Hematopoietic multipotent progenitor cell treated with erythropoietin and hydrocortisone succinate and interleukin-3 and kit ligand, for 15 days (in vitro differentiated cells): ENCODE data around the gene MTHFS.

Source experiments
- DNase-seq: peaks from one replicate; pipeline ENCODE4 v3.0.0-alpha.2; 2015; ENCODE audit warnings: low spot score

The MTHFS gene

DNA sequence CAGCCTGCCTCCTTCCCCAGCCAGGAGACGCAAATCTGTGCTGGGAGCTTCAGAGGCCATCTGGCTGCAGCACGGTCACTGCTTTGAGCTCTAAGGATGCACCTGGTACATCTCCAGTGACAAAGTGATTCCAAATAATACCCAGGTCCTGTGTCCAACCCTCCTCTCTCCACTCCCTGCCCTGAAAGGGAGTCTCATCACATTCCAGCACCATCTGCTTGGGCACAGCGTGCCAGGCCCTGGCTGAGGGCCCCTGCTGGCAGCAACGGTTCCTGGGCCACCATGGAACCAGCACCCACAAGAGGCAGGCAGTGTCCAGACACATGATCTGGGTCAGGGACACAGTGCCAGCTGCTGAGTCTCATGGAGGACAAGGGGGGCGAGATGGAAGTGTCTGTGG, 81.3 kb downstream of the MTHFS start:
- no peak for DNase-seq

DNA sequence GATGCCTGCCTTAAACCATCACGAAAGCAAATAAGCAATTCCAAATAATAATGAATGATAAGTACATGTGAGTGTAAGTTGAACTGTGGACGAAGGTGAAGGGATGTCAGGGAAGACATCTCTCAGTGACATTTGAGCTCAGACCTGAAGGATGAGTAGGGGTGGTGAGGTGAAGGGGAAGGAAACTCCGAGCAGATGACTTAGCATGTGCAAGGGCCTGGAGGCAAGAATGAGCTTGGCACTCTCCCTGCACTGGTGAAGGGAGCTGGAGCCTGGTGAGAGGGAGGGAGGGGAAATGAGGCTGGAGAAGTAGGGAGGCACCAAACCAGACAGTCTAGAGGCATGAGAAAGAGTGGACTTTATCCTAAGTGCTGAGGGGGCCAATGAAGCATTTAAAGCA, 84.3 kb downstream of the MTHFS start:
- no peak for DNase-seq

DNA sequence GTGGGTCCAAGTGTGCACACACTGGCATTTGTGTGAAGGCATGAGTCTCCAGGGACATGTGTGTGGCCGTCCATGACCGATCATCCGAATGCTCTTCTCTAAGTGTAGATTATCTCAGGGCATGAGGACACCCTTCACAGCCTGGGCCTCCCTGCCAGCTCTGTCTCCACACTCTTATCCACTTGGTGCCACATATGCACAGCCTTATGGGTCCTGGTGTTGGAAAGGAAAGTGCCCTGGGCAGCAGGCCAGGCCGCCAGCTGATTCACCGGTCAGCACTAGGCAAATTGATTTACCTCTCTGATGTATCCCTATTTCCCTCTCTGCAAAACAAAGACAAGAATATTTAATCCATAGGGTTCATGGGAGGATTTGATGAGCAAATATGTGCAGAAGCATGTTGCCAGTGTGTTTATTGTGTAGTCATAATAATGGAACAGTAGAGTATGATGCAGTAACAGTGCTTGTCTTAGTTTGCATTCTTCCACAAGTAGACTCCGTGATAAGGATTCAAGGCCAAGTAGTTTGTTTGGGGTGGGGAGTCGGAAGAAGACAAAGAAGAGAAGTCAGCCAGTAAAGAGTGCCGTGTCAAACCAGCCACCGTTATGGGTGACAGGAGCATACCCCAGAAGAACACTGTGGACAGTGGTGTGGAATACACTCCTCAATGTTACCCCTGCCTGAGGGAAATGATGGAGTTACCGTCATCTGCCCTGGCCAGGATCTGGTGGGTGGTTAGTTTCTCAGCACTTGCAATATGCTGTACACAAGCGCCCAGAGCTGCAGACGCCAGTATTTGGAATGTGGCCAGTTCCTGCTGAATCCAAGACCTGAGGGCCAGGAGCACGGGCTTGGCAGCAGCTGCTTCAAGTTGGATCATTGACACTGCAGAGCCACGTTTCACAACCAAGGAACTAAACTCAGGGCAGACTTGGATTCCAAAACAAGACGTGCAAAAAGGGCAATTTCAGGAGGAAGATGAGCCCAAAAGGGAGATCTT, 85.1 kb downstream of the MTHFS start:
- DNase-seq, result no peak

DNA sequence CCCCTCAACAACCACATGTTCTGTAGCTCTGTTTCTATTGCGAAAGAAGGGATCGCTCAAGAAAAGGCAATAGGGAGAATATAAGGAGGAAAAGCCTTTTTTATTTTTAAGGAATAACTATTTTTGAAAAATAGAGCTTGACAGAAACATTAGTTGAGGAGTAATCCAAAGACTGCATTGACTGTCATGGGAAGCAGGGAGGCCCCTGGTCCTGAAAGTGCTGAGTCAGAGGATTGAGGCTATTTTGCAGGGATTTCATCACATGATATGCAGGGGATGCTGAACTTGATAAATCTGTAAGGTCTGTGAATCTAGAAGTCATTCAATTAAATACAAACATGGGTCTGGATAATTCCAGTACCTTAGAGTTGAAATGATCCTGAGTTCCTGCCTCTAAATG, 92.0 kb downstream of the MTHFS start:
- no peak for DNase-seq

DNA sequence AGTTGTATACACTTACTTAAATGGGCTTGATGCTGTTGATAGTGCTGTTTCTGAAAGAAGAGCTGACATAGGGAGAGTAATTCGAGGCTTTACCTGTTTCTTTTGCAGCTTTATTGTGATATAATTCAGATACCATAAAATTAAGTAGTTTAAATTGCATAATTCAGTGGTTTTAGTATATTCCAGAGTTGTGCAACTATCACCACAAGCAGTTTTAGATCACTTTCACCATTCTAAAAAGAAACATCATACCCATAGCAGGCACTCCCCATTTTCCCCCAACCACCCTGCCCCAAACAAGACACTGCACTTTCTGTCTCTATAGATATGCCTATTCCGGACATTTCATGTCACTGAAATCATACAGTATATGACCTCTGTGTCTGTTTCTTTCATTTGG, 98.5 kb downstream of the MTHFS start:
- no peak for DNase-seq
